Fibroblast of skin of scalp (primary cell): Measurements from ENCODE around the gene SP5. TPM values are rescaled to one million over a fixed set of nuclear protein-coding genes. Genes with fewer than 3 reads are reported as not detected.
"Not testable (repeated sequence)": the region's sequence is repeated elsewhere in the genome, so short reads cannot be mapped to it uniquely, and the experiment has no call there.

Experiments used
- DNase-seq: peaks from one replicate; pipeline ENCODE4 v3.0.0-alpha.2; 2013
- polyA plus RNA-seq, 2 experiments: library from polyadenylated mRNA; unstranded; fragments of 120-200 nt; gene quantifications; one replicate each; pipeline ENCODE4 v1.2.1, GENCODE V29; 2013; ENCODE audit not compliant: insufficient read length in 2 of 2

SP5 gene
- polyA plus RNA-seq (2013, experiment 1 of 2; ENCODE audit: insufficient read length): 0.05 TPM
- polyA plus RNA-seq (2013, experiment 2 of 2; ENCODE audit: insufficient read length): 0.15 TPM

GRCh38 chr2:170715062-170715931 lies at the start of gene SP5:
TSS of gene SP5 (plus strand) at chr2:170715337. CDS start at chr2:170715513, 176 bp downstream.
- DNase-seq: peak; percentile 23

DNA sequence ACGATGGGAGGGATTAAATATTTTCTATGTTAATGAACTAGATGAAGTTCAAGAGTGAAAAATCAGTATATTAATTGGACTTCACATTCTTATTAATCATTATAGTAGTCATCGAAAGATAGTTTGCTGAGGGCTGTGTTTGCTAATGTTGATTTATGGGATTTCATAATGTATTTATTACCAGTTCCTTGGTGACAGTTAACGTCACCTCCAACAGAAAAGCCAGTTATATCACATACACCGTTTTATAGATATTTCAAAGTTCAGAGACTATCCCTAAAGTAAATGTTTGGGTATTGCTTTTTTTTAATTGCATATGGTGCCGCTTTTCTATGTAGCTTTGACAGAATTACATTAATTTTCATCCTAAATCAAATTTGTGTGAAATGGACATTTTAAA lies 49.4 kb upstream of the SP5 start:
- no peak for DNase-seq

DNA sequence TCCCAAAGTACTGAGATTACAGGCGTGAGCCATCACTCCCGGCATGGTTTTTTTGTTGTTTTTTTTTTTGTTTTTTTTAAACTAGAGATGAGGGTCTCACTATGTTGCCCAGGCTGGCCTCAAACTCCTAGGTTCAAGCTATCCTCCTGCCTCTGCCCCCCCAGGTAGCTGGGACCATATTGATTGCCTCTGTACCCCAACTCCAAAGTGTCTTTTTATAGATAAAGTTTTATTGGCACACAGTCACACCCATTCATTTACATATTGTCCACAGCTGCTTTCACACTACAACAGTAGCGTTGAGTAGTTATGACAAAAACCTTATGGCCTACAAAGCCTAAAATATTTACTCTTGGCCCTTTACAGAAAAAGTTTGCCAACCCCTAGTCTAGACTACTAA lies 45.2 kb upstream of the SP5 start:
- DNase-seq: no peak

- DNase-seq: no peak
Observed at GRCh38 chr2:170670651-170671050, 44.5 kb upstream of the SP5 start.

- DNase-seq: no peak
Observed at GRCh38 chr2:170671079-170671478, 44.1 kb upstream of the SP5 start.

GRCh38 chr2:170674282-170674681 lies 40.9 kb upstream of the SP5 start:
- DNase-seq: not testable (repeated sequence)

DNA sequence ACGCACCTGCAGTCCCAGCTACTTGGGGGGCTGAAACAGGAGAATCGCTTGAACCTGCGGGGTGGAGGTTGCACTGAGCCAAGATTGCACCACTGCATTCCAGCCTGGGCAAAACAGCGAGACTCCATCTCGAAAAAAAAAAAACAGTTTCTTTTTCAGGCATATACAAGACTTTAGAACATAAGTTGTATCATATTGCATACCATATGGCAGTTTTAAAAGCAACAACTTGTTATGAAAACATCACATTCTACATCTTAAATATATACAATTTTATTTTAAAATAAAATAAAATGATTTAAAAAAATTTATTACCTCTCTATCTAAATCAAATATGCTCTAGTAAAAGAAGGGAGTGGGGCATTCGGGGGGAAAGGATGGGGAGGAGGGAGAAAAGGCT lies 39.4 kb upstream of the SP5 start:
- DNase-seq: no peak

GRCh38 chr2:170679607-170680079 lies 35.5 kb upstream of the SP5 start:
- no peak for DNase-seq

DNA sequence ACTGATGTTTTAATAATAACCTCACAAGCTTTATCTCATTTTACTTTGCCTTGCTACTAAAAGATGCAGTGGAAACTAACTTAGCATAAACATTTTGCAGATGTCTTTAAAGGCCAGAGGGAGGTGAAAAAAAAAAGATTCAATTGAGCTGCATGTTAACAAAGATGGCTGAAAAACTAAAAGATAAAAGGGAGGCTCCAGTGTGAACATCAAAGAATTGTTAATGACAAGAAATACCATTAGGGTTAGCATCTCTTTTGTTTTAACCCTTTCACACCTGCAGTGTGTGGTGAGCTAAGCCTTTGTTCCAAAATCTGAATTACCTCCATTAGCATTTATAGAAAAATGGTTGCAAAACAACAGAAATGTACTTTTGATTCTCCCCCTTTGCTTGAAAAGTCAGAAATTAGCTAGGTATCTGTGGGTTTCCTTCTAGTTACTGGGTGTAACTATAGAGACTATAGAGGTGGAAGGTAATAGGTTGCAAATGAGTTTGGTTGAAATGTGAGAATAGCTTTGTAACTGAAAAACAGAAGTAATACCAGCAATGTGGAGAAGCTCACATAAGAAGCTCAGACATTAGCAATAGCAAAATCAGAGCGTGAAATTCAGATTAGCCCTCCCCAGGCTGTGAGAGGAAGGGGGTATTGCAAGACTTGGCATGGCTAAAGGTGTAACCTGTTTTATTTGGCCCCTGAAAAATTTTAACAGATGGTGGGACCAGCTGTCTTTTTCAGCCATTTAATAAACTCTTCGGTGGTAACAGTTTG lies 34.8 kb upstream of the SP5 start:
- no peak for DNase-seq

DNA sequence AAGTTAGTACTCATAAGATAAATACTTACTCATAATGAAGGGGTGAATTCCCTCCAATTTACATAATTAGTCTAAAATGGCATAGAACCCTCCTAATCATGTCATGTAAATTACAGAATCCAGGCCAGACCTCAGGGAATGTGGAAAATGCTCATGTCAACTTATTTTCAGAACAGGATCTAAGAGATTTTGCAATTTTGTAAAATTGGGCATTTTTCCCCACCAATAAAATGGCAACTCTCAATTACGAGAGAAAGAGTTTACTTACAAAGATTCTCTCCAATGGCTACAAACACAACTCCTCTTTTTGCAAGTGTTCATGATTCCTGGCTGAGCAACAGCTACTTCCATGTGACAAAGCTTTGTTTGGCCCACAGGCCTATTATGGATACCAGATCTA lies 33.8 kb upstream of the SP5 start:
- DNase-seq: no peak

DNA sequence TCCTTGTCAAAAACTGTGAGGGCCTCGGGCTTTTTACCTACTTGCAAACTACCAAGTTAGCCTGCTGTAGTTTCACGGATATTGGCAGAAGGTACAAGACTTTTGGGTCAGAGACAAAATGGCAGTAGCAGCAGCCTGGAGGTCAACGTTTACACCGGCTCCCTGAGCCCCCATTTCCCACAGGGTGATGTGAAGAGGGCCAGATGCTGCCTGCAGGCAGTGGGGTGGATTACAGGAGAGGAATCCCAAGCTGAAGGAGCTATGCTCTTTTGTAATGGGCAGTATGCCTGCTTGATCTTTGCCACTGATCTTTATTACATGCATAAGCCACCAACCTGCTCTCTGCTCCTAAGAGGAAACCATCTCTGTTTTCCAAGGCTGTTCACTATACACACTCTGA lies 29.5 kb upstream of the SP5 start:
- DNase-seq: no peak

DNA sequence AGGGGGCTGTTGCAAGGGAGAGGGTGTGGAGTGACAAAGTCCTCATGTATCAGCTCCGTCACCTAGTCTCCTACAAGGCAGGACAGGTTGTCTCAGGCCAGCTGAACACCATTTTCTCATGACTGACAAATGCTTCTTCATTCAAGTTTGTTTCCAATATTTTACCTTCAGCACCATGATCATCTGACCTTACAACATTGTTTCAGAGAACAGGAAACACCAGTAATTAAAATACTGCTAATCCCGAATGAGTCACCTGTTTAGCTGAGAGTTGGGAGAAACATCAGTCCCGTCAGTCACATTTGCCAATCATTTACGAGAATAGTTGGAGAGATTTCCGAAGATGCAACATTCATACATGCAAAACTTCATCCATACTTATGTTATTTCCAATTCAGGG lies 25.7 kb upstream of the SP5 start:
- DNase-seq: no peak

DNA sequence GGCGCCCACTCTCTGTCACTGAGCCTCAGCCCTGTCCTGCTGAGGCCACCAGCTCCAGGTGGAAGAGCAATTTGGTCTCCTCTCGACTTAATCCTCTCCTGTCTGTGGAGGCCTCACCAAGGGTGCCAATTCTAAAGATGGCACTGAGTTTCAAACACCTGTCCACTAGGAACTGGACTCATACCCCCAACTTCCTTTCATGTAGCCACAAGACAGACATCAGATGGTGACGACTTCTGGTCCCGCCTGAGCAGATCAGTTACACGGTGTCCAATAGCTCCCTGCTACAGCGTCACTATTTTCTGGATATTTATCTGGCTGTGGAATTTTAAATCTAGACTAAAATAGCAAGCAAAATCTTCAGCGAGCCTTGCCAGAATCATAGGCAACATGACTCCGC lies 24.5 kb upstream of the SP5 start:
- no peak for DNase-seq

DNA sequence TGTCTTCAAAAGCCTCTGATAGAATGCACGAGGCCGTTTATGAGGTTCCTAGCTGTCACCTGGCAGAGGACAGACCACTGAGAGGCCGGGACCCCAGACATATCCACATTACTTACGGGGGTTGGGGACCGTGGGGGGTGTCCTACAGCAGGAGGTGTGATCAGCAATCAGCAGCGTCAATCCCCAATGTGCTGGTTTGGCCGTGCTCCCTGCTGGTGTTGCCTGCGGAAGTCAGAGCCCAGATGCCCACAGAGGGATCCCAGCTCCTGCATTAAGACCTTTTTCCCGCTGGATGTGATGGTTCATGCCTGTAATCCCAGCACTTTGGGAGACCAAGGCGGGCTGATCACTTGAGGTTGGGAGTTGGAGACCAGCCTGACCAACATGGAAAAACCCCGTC lies 20.8 kb upstream of the SP5 start:
- DNase-seq: no peak

DNA sequence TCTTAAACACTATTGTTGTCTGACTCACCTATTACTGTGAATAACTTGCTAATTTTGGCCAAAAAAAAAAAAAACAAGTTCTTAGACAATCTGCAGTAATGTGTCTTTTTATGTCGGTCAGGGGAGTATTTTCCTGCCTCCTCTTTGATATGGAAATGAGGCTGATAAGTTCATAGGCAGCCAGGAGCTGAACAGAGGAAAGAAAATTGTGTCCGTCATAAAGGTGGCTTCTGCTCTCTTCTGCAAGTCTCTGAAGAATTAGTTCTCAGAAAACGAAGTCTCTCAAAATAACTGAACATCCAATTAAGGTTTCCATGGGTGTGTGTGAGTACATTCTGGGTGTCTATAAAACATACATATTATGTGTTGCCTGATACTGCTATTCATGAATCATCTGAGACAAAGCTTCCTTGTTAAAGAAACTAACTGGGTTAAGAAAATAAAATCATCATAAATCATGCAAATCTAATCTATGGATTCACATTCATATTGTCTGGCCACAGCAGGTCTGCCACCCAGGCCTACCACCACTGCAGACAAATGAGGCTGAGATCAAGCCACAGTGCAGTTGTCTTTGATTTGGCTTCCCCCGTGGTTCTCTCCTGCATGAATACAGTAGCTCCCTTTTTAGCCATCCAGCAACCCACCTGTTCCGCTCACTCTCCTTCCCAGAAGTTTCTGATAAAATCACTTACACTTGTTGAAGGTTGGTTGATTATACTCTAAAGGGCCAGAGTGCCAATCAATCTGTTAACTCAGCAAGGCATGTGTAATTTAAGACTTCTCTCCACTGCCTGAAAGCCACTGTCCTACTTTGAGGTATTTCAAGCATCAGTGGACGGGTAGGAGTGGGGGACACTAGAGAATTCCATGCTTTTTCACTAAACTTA lies 19.4 kb upstream of the SP5 start:
- DNase-seq: no peak

- DNase-seq: no peak
Observed at GRCh38 chr2:170696948-170697347, 18.2 kb upstream of the SP5 start.

DNA sequence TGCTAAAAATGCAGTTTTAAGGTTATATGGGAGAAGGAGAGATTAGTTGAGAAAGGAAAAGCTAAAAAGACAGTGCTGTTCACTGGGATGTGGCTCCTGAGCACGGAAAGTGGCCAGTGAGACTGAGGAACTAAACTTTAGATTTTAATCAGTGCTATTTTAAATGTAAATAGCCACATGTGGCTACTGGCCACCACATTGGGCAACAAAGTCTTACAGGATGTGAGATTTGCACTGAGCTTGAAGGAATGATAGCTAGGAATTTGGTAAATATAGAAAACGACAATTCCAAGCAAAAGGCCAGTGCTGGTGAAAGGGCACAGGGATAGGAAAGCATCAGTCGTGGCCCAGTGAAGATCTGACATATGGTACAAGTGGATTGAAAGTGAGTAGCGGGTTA lies 14.1 kb upstream of the SP5 start:
- DNase-seq: no peak

GRCh38 chr2:170703776-170704476 lies 11.2 kb upstream of the SP5 start:
- no peak for DNase-seq

GRCh38 chr2:170707821-170708795 lies 7.0 kb upstream of the SP5 start:
- DNase-seq: no peak

DNA sequence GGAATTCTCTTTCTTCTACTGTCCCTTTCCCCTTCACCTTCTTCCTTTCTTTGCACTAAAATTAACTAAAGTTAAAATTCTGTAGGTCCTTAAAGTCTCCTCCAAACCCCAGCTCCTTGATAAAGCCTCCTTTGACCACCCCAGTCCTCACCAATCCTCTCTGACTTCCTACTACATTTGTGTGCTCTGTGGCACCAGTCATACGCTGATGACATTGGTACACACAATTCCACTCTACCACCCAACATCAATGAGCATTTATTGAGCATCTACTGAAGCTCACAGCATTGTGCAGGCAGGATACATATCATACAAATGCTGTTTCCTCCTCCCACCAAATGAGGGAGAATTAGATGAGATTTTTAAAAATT lies 4.5 kb upstream of the SP5 start:
- DNase-seq: no peak
